A673 (cell line): ENCODE data around the gene F7. TPM values are rescaled to one million over a fixed set of nuclear protein-coding genes. Genes with fewer than 3 reads are reported as not detected.
"Not testable (repeated sequence)": the region's sequence is repeated elsewhere in the genome, so short reads cannot be mapped to it uniquely, and the experiment has no call there.

Source experiments
- BruUV-seq: library from RNA; stranded (reverse); fragments of 400-500 nt; replicated peaks from 2 replicates; lab custom pipeline; 2021; lab: Mats Ljungman, UMichigan
- CTCF ChIA-PET: fragments of 300-600 bp; sonication (Branson Sonifier 250); formaldehyde crosslinking; loops from one replicate; lab custom pipeline; 2022; ENCODE audit warnings: antibody characterized with exemption; lab: Charles Lee
- POLR2A ChIA-PET: fragments of 300-600 bp; sonication (Branson Sonifier 250); formaldehyde crosslinking; loops from one replicate; lab custom pipeline; 2022; ENCODE audit warnings: antibody characterized with exemption; ENCODE audit not compliant: low non-redundant PET; lab: Charles Lee
- DNase-seq: peaks from one replicate; pipeline ENCODE4 v3.0.0-alpha.2; 2015; ENCODE audit warnings: low spot score
- H3K27ac ChIP-seq: fragments of 200-600 bp; sonication (generic); 2 replicates; pipeline ENCODE4 v1.5.1; 2016; ENCODE audit warnings: mixed run types, low read depth, mild to moderate bottlenecking, mixed read lengths, antibody characterized with exemption, low read length; ENCODE audit not compliant: poor library complexity, severe bottlenecking
- H3K27me3 ChIP-seq: fragments of 200-600 bp; sonication (generic); replicated peaks from 2 replicates; pipeline ENCODE4 v1.6.1; 2017; ENCODE audit warnings: mixed run types, low read depth, mild to moderate bottlenecking, mixed read lengths, antibody characterized with exemption, low read length; ENCODE audit not compliant: insufficient read depth, poor library complexity
- H3K36me3 ChIP-seq: fragments of 200-600 bp; sonication (generic); 2 replicates; pipeline ENCODE4 v1.6.1; 2016; ENCODE audit warnings: mixed run types, mild to moderate bottlenecking, mixed read lengths, antibody characterized with exemption, low read length; ENCODE audit not compliant: insufficient read depth, poor library complexity, severe bottlenecking
- H3K4me1 ChIP-seq: fragments of 200-600 bp; sonication (generic); 2 replicates; pipeline ENCODE4 v1.6.1; 2017; ENCODE audit warnings: mixed run types, mild to moderate bottlenecking, mixed read lengths, antibody characterized with exemption, low read length; ENCODE audit not compliant: insufficient read depth, poor library complexity, severe bottlenecking
- H3K4me3 ChIP-seq: fragments of 200-600 bp; sonication (generic); 2 replicates; pipeline ENCODE4 v1.5.1; 2016; ENCODE audit warnings: low read depth, mixed run types, mild to moderate bottlenecking, mixed read lengths, low read length; ENCODE audit not compliant: poor library complexity, severe bottlenecking
- H3K9me3 ChIP-seq: fragments of 200-600 bp; sonication (generic); 2 replicates; pipeline ENCODE4 v1.6.1; 2016; ENCODE audit warnings: mixed run types, low read depth, mild to moderate bottlenecking, mixed read lengths, antibody characterized with exemption, low read length; ENCODE audit not compliant: poor library complexity, severe bottlenecking
- CTCF ChIP-seq: fragments of 300-800, 200-600 bp; sonication (generic); conservative IDR thresholded peaks from 2 replicates; pipeline ENCODE4 v1.5.1; 2017; ENCODE audit warnings: low read depth, mild to moderate bottlenecking, antibody characterized with exemption, low read length, moderate library complexity, mixed read lengths
- EZH2 ChIP-seq: fragments of 200-600 bp; sonication (generic); IDR thresholded peaks from 2 replicates; pipeline ENCODE4 v1.6.1; 2017; ENCODE audit warnings: borderline replicate concordance, low read depth, mild to moderate bottlenecking, mixed read lengths, antibody characterized with exemption, low read length; ENCODE audit not compliant: poor library complexity, severe bottlenecking
- intact Hi-C: fragments of 100-400 bp; cut with micrococcal nuclease; formaldehyde crosslinking; loops from one replicate; pipeline ENCODE4 v1.10.0; 2022; ENCODE audit not compliant: unreplicated experiment
- total RNA-seq: library from RNA; stranded (reverse); gene quantifications from 2 replicates; pipeline ENCODE4 v1.2.3, GENCODE V29; 2021

The F7 gene
- total RNA-seq, 1 experiment from 2014 or later = not detected

- ChIA-PET CTCF (no interaction called here), POLR2A (no interaction called here)
- H3K4me3 ChIP-seq = no peak overlapping the region
- TF ChIP-seq EZH2 (no peak), CTCF (no peak)
- H3K36me3 ChIP-seq = no peaks in the 10 kb centered on the region
- H3K27me3 ChIP-seq = peaks cover 4% of the 10 kb centered on the region
- H3K27ac ChIP-seq = no peak overlapping the region
- BruUV-seq = no TSS peak
- H3K9me3 ChIP-seq = no peaks in the 10 kb centered on the region
- intact Hi-C loops = no loop called here
- H3K4me1 ChIP-seq = no peaks in the 10 kb centered on the region
- no peak for DNase-seq
Measured at GRCh38 chr13:113099142-113099541, 6.4 kb upstream of the F7 start.

GRCh38 chr13:113102302-113102701, 3.3 kb upstream of the F7 start:
- H3K9me3 ChIP-seq, BruUV-seq, H3K27ac ChIP-seq, H3K27me3 ChIP-seq, DNase-seq, POLR2A ChIA-PET, H3K36me3 ChIP-seq, CTCF ChIA-PET, H3K4me1 ChIP-seq, H3K4me3 ChIP-seq, intact Hi-C loops: not testable (repeated sequence)

- no peaks in the 10 kb centered on the region for H3K4me1 ChIP-seq
- POLR2A ChIA-PET = no interaction called here
- H3K27me3 ChIP-seq = peaks cover 4% of the 10 kb centered on the region
- H3K4me3 ChIP-seq = no peak overlapping the region
- intact Hi-C loops = no loop called here
- H3K9me3 ChIP-seq = no peaks in the 10 kb centered on the region
- CTCF ChIA-PET = no interaction called here
- H3K27ac ChIP-seq = no peak overlapping the region
- no TSS peak for BruUV-seq
- H3K36me3 ChIP-seq = no peaks in the 10 kb centered on the region
- DNase-seq = no peak
- TF ChIP-seq CTCF (no peak), EZH2 (no peak)
Measured at GRCh38 chr13:113102727-113103126, 2.9 kb upstream of the F7 start.

- Histone ChIP-seq H3K9me3 (no peaks in the 10 kb centered on the region), H3K4me1 (no peaks in the 10 kb centered on the region), H3K27ac (no peak overlapping the region), H3K4me3 (no peak overlapping the region), H3K27me3 (peaks cover 4% of the 10 kb centered on the region), H3K36me3 (no peaks in the 10 kb centered on the region)
- DNase-seq = no peak
- intact Hi-C loops = no loop called here
- TF ChIP-seq CTCF (no peak), EZH2 (no peak)
- BruUV-seq = no TSS peak
- POLR2A ChIA-PET = no interaction called here
- CTCF ChIA-PET = no interaction called here
Measured at GRCh38 chr13:113103646-113104045, 1.9 kb upstream of the F7 start.
